ENCODE measurements around the gene SLC39A12. TPM values are rescaled to one million over a fixed set of nuclear protein-coding genes. Genes with fewer than 3 reads are reported as not detected.

SLC39A12 gene
- total RNA-seq, 1 donor from 2014 or later: not detected

GRCh38 chr10:18071591-18071990 is 119.9 kb downstream of the SLC39A12 start:
- no peaks in the 10 kb centered on the region for H3K36me3 ChIP-seq (ENCODE audit: insufficient read depth, low read length)
- H3K4me1 ChIP-seq (ENCODE audit: insufficient read depth, low read length): peaks cover 8% of the 10 kb centered on the region
- no peaks in the 10 kb centered on the region for H3K79me2 ChIP-seq (ENCODE audit: insufficient read depth, low read length)
- no peak overlapping the region for H3K9ac ChIP-seq (ENCODE audit: low read length)
- no peaks in the 10 kb centered on the region for H3K27me3 ChIP-seq (ENCODE audit: insufficient read depth, low read length)
- DNase-seq (ENCODE audit: low read depth) (peak; percentile 39), FAIRE-seq (peak; percentile 32)
- Mint-ChIP-seq H3K27me3 (ENCODE audit: low read depth, unreplicated experiment) (no peaks in the 10 kb centered on the region), H3K36me3 (ENCODE audit: low read depth, unreplicated experiment) (no peaks in the 10 kb centered on the region), H3K4me3 (ENCODE audit: unreplicated experiment) (no peak overlapping the region), H3K27ac (ENCODE audit: unreplicated experiment) (no peak overlapping the region), H3K9me3 (ENCODE audit: unreplicated experiment) (peaks cover 2% of the 10 kb centered on the region), H3K4me1 (ENCODE audit: low read depth, unreplicated experiment) (peaks cover 6% of the 10 kb centered on the region)
- H3K9me3 ChIP-seq (ENCODE audit: insufficient read depth, low read depth, low read length): no peaks in the 10 kb centered on the region
- no peak overlapping the region for H3K4me3 ChIP-seq (ENCODE audit: insufficient read depth, low read depth, low read length)
- H3K27ac ChIP-seq (ENCODE audit: low read depth, low read length): no peak overlapping the region
- no peak overlapping the region for H3K4me2 ChIP-seq (ENCODE audit: low read length)
- H4K20me1 ChIP-seq (ENCODE audit: insufficient read depth, low read length): no peaks in the 10 kb centered on the region
- H2AFZ ChIP-seq (ENCODE audit: low read depth, low read length): no peak overlapping the region
- TF ChIP-seq EZH2 (IDR thresholded peaks at IDR 0.05; ENCODE audit: insufficient read depth, low read length) (no peak), CTCF (IDR thresholded peaks at IDR 0.05; ENCODE audit: insufficient read depth, low read depth, low read length) (no peak)

DNA sequence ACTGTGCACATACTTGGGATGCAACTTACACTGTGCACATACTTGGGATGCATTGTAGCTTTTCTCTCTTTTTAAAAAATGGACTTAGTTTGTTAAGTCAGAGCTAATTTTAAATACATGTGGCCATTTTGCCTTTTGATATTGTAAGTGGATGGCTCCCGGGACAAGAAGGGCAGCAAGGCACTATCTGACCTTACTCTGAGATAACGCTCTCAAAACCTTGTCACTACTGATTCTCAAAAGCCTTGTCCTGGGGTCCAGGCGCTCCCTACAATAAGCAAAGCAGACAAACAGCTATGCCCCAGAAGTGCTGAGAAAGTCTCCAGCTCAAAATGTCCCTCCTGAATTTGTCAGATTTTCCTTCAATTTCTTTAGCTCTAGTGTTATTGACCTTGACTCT is 121.6 kb downstream of the SLC39A12 start:
- Histone ChIP-seq H3K9me3 (ENCODE audit: insufficient read depth, low read depth, low read length) (no peaks in the 10 kb centered on the region), H3K9ac (ENCODE audit: low read length) (no peak overlapping the region), H3K4me3 (ENCODE audit: insufficient read depth, low read depth, low read length) (no peak overlapping the region), H3K79me2 (ENCODE audit: insufficient read depth, low read length) (no peaks in the 10 kb centered on the region), H4K20me1 (ENCODE audit: insufficient read depth, low read length) (no peaks in the 10 kb centered on the region), H2AFZ (ENCODE audit: low read depth, low read length) (no peak overlapping the region), H3K27ac (ENCODE audit: low read depth, low read length) (no peak overlapping the region), H3K4me2 (ENCODE audit: low read length) (no peak overlapping the region), H3K27me3 (ENCODE audit: insufficient read depth, low read length) (no peaks in the 10 kb centered on the region), H3K4me1 (ENCODE audit: insufficient read depth, low read length) (no peaks in the 10 kb centered on the region), H3K36me3 (ENCODE audit: insufficient read depth, low read length) (no peaks in the 10 kb centered on the region)
- FAIRE-seq (no peak), DNase-seq (ENCODE audit: low read depth) (no peak)
- TF ChIP-seq EZH2 (IDR thresholded peaks at IDR 0.05; ENCODE audit: insufficient read depth, low read length) (no peak), CTCF (IDR thresholded peaks at IDR 0.05; ENCODE audit: insufficient read depth, low read depth, low read length) (no peak)
- Mint-ChIP-seq H3K9me3 (ENCODE audit: unreplicated experiment) (peaks cover 2% of the 10 kb centered on the region), H3K27me3 (ENCODE audit: low read depth, unreplicated experiment) (no peaks in the 10 kb centered on the region), H3K27ac (ENCODE audit: unreplicated experiment) (no peak overlapping the region), H3K4me1 (ENCODE audit: low read depth, unreplicated experiment) (no peaks in the 10 kb centered on the region), H3K4me3 (ENCODE audit: unreplicated experiment) (no peak overlapping the region), H3K36me3 (ENCODE audit: low read depth, unreplicated experiment) (no peaks in the 10 kb centered on the region)

DNA sequence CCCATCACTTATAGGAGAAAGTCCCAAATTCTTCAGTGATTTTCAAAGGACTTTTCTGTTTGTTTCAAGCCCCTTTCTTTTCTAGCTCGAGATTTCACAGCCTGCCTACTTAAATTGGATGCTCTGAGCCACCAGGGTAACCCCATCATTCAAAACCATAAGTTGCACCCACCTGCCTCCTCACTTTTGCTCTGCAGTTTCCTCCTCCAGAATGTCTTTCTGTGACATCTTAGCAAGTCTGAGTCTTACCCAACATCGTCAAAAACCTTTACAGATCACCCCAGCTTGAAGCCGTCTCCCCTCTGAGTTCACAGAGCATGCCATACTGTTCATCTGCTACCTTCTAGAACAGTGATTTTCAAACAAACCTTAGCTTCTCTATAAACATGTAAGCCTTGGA is 124.2 kb downstream of the SLC39A12 start:
- Histone ChIP-seq H3K79me2 (ENCODE audit: insufficient read depth, low read length) (no peaks in the 10 kb centered on the region), H4K20me1 (ENCODE audit: insufficient read depth, low read length) (no peaks in the 10 kb centered on the region), H3K9me3 (ENCODE audit: insufficient read depth, low read depth, low read length) (no peaks in the 10 kb centered on the region), H3K4me1 (ENCODE audit: insufficient read depth, low read length) (no peaks in the 10 kb centered on the region), H3K4me3 (ENCODE audit: insufficient read depth, low read depth, low read length) (no peak overlapping the region), H3K27me3 (ENCODE audit: insufficient read depth, low read length) (no peaks in the 10 kb centered on the region), H3K27ac (ENCODE audit: low read depth, low read length) (no peak overlapping the region), H2AFZ (ENCODE audit: low read depth, low read length) (no peak overlapping the region), H3K9ac (ENCODE audit: low read length) (no peak overlapping the region), H3K4me2 (ENCODE audit: low read length) (no peak overlapping the region), H3K36me3 (ENCODE audit: insufficient read depth, low read length) (no peaks in the 10 kb centered on the region)
- Mint-ChIP-seq H3K27me3 (ENCODE audit: low read depth, unreplicated experiment) (no peaks in the 10 kb centered on the region), H3K4me3 (ENCODE audit: unreplicated experiment) (no peak overlapping the region), H3K27ac (ENCODE audit: unreplicated experiment) (no peak overlapping the region), H3K36me3 (ENCODE audit: low read depth, unreplicated experiment) (no peaks in the 10 kb centered on the region), H3K4me1 (ENCODE audit: low read depth, unreplicated experiment) (no peaks in the 10 kb centered on the region), H3K9me3 (ENCODE audit: unreplicated experiment) (no peaks in the 10 kb centered on the region)
- no peak for DNase-seq (ENCODE audit: low read depth)
- no peak for FAIRE-seq
- no peak for TF ChIP-seq CTCF (IDR thresholded peaks at IDR 0.05; ENCODE audit: insufficient read depth, low read depth, low read length)
- TF ChIP-seq EZH2 (IDR thresholded peaks at IDR 0.05; ENCODE audit: insufficient read depth, low read length): no peak
